ENCODE measurements around the gene FOXC1. TPM values are rescaled to one million over a fixed set of nuclear protein-coding genes. Genes with fewer than 3 reads are reported as not detected.

Gene FOXC1
- total RNA-seq, 1 donor from 2014 or later, result 7.1 TPM

DNA sequence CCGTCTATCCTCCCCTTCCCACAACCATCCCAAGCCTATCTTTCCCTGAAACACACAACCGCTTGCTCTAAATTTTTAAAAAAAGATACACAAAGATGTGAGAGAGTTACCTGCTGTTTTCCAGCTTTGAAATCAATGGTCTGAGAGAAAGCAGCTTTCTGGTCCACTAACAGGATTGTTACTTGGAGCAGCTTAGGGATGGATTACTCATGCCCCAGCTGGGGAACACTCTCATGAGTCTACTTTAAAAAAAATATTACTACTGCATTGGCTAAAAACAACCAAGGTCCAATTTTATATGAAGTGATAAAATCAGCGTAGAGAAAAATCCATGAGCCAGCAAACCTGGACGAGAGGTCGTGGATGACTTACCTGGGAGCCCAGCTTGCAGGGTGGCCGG is 29.6 kb upstream of the FOXC1 start:
- TF ChIP-seq, protein P1, sequence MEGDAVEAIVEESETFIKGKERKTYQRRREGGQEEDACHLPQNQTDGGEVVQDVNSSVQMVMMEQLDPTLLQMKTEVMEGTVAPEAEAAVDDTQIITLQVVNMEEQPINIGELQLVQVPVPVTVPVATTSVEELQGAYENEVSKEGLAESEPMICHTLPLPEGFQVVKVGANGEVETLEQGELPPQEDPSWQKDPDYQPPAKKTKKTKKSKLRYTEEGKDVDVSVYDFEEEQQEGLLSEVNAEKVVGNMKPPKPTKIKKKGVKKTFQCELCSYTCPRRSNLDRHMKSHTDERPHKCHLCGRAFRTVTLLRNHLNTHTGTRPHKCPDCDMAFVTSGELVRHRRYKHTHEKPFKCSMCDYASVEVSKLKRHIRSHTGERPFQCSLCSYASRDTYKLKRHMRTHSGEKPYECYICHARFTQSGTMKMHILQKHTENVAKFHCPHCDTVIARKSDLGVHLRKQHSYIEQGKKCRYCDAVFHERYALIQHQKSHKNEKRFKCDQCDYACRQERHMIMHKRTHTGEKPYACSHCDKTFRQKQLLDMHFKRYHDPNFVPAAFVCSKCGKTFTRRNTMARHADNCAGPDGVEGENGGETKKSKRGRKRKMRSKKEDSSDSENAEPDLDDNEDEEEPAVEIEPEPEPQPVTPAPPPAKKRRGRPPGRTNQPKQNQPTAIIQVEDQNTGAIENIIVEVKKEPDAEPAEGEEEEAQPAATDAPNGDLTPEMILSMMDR (IDR thresholded peaks at IDR 0.05; ENCODE audit: borderline replicate concordance), result no peak
- peaks cover 11% of the 10 kb centered on the region for H3K27me3 ChIP-seq (ENCODE audit: low read depth)
- intact Hi-C loops (cut with micrococcal nuclease), result no loop called here
- peaks cover 6% of the 10 kb centered on the region for H3K4me1 ChIP-seq
- H3K9me3 ChIP-seq (replicated peaks), result no peaks in the 10 kb centered on the region
- no peak overlapping the region for H3K4me3 ChIP-seq
- DNase-seq, result no peak
- no peak overlapping the region for H3K27ac ChIP-seq (replicated peaks)
- no peaks in the 10 kb centered on the region for H3K36me3 ChIP-seq

DNA sequence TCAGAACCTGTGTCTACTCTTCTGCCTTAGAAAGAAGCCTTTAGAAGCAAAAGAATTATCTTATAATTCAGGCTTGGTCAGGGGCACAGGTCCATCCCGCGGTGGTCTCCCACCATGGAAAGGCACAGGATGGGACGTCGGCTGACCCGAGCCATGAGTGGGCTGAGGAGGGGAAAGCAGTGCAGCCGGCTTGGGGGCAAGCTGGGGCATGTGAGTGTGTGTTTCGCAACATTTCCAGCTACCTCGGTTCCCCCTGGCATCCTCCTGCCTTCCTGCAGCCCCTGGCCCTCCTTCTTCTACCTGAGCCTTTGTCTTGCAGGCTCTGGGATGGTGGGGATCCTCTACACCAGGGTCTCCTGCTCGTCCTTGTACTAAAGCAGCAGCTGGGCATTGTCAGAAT is 29.1 kb upstream of the FOXC1 start:
- Histone ChIP-seq H3K4me1 (peaks cover 6% of the 10 kb centered on the region), H3K4me3 (no peak overlapping the region), H3K27me3 (ENCODE audit: low read depth) (peaks cover 11% of the 10 kb centered on the region), H3K27ac (replicated peaks) (no peak overlapping the region), H3K9me3 (replicated peaks) (no peaks in the 10 kb centered on the region), H3K36me3 (no peaks in the 10 kb centered on the region)
- TF ChIP-seq, protein P1 (IDR thresholded peaks at IDR 0.05; ENCODE audit: borderline replicate concordance), result no peak
- no peak for DNase-seq
- intact Hi-C loops (cut with micrococcal nuclease), result no loop called here

DNA sequence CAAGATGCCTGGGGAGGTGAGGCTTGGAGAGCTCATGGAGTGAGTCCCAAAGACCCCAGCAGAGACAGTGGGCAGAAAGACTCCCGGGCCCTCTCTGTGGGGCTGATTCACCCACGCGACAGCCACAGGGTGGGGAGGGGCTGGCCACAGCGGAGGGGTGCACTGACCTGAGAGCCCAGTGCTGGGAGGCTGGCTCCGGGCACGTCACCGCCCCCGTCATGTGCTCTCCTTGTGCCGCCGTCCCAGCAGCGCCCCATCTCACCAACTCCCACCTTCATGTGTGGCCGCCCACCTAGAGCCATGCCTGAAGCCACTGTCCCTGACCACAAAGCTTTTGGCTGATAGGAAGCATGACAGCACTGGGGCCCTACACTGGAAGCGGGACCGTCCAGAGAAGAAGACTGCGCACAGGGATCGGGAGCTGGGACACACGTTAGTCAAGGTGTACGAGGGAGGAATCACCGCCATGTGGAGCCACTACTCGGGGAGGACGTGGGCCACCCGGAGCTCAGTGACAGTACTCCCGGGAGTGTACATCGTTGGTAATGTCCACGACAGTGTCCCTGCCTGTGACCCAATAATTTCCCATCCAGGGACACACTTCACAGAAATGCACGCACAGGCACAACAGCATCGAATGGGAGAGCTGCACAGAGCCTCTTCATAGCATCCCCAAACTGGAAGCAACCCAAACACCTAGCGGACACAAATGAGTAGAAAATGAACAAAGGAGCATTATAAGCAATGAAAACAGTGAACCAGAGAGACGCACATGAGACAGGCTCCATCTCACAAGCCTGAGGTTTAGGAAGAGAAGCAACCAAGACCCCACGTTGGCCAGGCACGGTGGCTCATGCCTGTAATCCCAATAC is 28.4 kb upstream of the FOXC1 start:
- Histone ChIP-seq H3K9me3 (replicated peaks) (no peaks in the 10 kb centered on the region), H3K27me3 (ENCODE audit: low read depth) (peaks cover 6% of the 10 kb centered on the region), H3K36me3 (no peaks in the 10 kb centered on the region), H3K27ac (replicated peaks) (no peak overlapping the region), H3K4me1 (no peaks in the 10 kb centered on the region), H3K4me3 (no peak overlapping the region)
- intact Hi-C loops (cut with micrococcal nuclease), result no loop called here
- DNase-seq, result no peak
- TF ChIP-seq, protein P1 (IDR thresholded peaks at IDR 0.05; ENCODE audit: borderline replicate concordance), result no peak

DNA sequence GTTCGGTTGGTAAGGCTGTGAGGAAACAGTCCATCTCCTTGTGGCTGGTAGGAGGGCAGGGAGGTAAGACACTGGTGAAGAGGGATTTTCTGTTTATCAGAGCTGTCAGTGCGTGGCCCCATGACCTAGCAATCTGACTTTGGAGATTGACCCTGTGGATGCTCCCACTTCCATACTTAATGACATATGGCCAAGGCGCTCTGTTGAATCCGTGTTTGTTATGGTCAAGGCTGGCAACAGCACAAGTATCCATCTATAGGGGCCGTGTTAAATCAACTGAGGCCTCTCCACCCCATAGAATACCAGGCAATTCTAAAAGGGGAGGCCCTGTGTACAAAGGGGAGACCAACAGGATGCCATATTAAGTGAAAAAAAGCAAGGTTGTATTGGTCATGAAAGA is 25.6 kb upstream of the FOXC1 start:
- intact Hi-C loops (cut with micrococcal nuclease), result no loop called here
- Histone ChIP-seq H3K4me3 (no peak overlapping the region), H3K27ac (replicated peaks) (no peak overlapping the region), H3K27me3 (ENCODE audit: low read depth) (peaks cover 2% of the 10 kb centered on the region), H3K36me3 (no peaks in the 10 kb centered on the region), H3K9me3 (replicated peaks) (no peaks in the 10 kb centered on the region), H3K4me1 (no peaks in the 10 kb centered on the region)
- TF ChIP-seq, protein P1 (IDR thresholded peaks at IDR 0.05; ENCODE audit: borderline replicate concordance), result no peak
- no peak for DNase-seq

DNA sequence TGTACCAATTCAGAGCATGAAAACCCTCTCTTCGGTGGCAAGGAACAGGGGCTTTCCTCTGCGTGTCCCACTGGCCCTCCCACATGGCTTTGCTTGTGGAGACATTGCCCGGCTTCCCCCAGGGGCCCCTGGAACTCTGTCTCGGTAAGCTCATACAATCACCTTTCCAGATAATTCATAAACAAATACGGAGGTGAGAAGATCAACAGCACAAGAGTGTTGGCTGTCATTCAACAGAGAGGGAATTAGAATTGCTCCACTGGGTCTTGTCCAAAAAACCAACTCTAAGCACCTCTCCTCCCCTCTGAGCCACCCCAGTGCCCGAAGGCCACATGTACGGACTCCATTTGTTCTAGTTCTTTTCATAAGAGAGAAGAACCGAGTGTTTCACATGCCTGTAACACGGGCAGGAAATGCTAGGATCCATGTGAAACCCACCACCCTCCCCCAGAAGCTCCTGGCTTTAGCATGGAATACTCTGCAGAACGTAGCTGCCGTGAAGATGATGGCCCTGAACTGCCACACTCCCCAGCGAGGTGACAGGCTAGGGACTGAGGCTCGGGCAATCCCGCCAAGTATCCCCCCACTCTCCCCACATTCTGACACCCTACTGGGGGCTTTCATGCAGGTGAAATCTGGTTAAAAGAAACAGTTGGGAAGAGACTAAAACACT is 24.6 kb upstream of the FOXC1 start:
- no peak for DNase-seq

More for the DNA sequence above, 24.6 kb upstream of the FOXC1 start:
- no peak overlapping the region for H3K27ac ChIP-seq (replicated peaks)
- no peaks in the 10 kb centered on the region for H3K36me3 ChIP-seq
- H3K4me1 ChIP-seq, result no peaks in the 10 kb centered on the region
- H3K4me3 ChIP-seq, result no peak overlapping the region
- TF ChIP-seq, protein P1 (IDR thresholded peaks at IDR 0.05; ENCODE audit: borderline replicate concordance), result no peak
- peaks cover 12% of the 10 kb centered on the region for H3K27me3 ChIP-seq (ENCODE audit: low read depth)
- intact Hi-C loops (cut with micrococcal nuclease), result no loop called here
- no peaks in the 10 kb centered on the region for H3K9me3 ChIP-seq (replicated peaks)
